Trophoblast cell (in vitro differentiated cells and primary cell): ENCODE measurements around the gene ABCC4.

ENCODE experiments used
- DNase-seq, 2 donors: peaks; one replicate each; pipeline ENCODE4 v3.0.0-alpha.2; 2016
- H2AFZ ChIP-seq: 2 replicates; pipeline ENCODE4 v1.6.1; 2013; ENCODE audit warnings: low read length, moderate library complexity, mild to moderate bottlenecking; ENCODE audit not compliant: insufficient read depth, poor library complexity
- H2AK5ac ChIP-seq: 2 replicates; pipeline ENCODE4 v1.6.1; 2013; ENCODE audit warnings: mild to moderate bottlenecking, low read length
- H2BK120ac ChIP-seq: 2 replicates; pipeline ENCODE4 v1.6.1; 2013; ENCODE audit warnings: low read length, mild to moderate bottlenecking, moderate library complexity; ENCODE audit not compliant: insufficient read depth, poor library complexity
- H2BK12ac ChIP-seq: 2 replicates; pipeline ENCODE4 v1.6.1; 2013; ENCODE audit warnings: mild to moderate bottlenecking, low read length, moderate library complexity
- H2BK5ac ChIP-seq: 2 replicates; pipeline ENCODE4 v1.6.1; 2013; ENCODE audit warnings: low read length, low read depth, moderate library complexity, mild to moderate bottlenecking; ENCODE audit not compliant: poor library complexity
- H3K14ac ChIP-seq: 2 replicates; pipeline ENCODE4 v1.6.1; 2013; ENCODE audit warnings: mild to moderate bottlenecking, low read length
- H3K18ac ChIP-seq: 2 replicates; pipeline ENCODE4 v1.6.1; 2013; ENCODE audit warnings: mild to moderate bottlenecking, low read length
- H3K23ac ChIP-seq: 2 replicates; pipeline ENCODE4 v1.6.1; 2013; ENCODE audit warnings: low read length
- H3K27ac ChIP-seq: 2 replicates; pipeline ENCODE4 v1.5.1; 2013; ENCODE audit warnings: low read depth, mild to moderate bottlenecking, inconsistent platforms, low read length, moderate library complexity
- H3K27me3 ChIP-seq: 2 replicates; pipeline ENCODE4 v1.6.1; 2013; ENCODE audit warnings: inconsistent platforms, mild to moderate bottlenecking, low read length, moderate library complexity; ENCODE audit not compliant: insufficient read depth
- H3K36me3 ChIP-seq, 2 experiments: 1 replicate in 1 of 2; 2 replicates in 1 of 2; pipeline ENCODE4 v1.6.1; 2013; ENCODE audit warnings: low read length in 2 of 2, mild to moderate bottlenecking in 2 of 2, moderate library complexity in 1 of 2; ENCODE audit not compliant: insufficient read depth in 2 of 2, control insufficient read depth in 1 of 2
- H3K4ac ChIP-seq: 2 replicates; pipeline ENCODE4 v1.6.1; 2013; ENCODE audit warnings: low read depth, mild to moderate bottlenecking, low read length, moderate library complexity
- H3K4me1 ChIP-seq, 2 experiments: 1 replicate in 1 of 2; 2 replicates in 1 of 2; pipeline ENCODE4 v1.6.1; 2013; ENCODE audit warnings: low read length in 2 of 2, mild to moderate bottlenecking in 2 of 2, moderate library complexity in 1 of 2; ENCODE audit not compliant: insufficient read depth in 2 of 2, control insufficient read depth in 1 of 2
- H3K4me2 ChIP-seq: 2 replicates; pipeline ENCODE4 v1.6.1; 2013; ENCODE audit warnings: inconsistent platforms, mild to moderate bottlenecking, low read length, moderate library complexity
- H3K4me3 ChIP-seq: 2 replicates; pipeline ENCODE4 v1.5.1; 2013; ENCODE audit warnings: mild to moderate bottlenecking, low read depth, low read length, inconsistent platforms
- H3K79me1 ChIP-seq: one replicate; pipeline ENCODE4 v1.6.1; 2013; ENCODE audit warnings: low read length
- H3K79me2 ChIP-seq: 2 replicates; pipeline ENCODE4 v1.6.1; 2013; ENCODE audit warnings: low read length, mild to moderate bottlenecking; ENCODE audit not compliant: control insufficient read depth, insufficient read depth, poor library complexity
- H3K9ac ChIP-seq: 2 replicates; pipeline ENCODE4 v1.6.1; 2013; ENCODE audit warnings: mild to moderate bottlenecking, low read length
- H3K9me3 ChIP-seq: 2 replicates; pipeline ENCODE4 v1.6.1; 2013; ENCODE audit warnings: low read depth, mild to moderate bottlenecking, control low read depth, inconsistent platforms, low read length; ENCODE audit not compliant: insufficient read depth
- H4K12ac ChIP-seq: 2 replicates; pipeline ENCODE4 v1.6.1; 2013; ENCODE audit warnings: low read depth, mild to moderate bottlenecking, low read length, moderate library complexity
- H4K8ac ChIP-seq: 2 replicates; pipeline ENCODE4 v1.6.1; 2013; ENCODE audit warnings: low read depth, mild to moderate bottlenecking, low read length, moderate library complexity
- H4K91ac ChIP-seq: one replicate; pipeline ENCODE4 v1.6.1; 2013; ENCODE audit warnings: low read depth, mild to moderate bottlenecking, low read length, moderate library complexity
- WGBS: extraction: QIAGEN DNeasy Blood & Tissue Kit; methylation state at CpG from one replicate; pipeline ENCODE4 v1.1.7; 2013; ENCODE audit warnings: missing lambda C conversion rate; ENCODE audit not compliant: insufficient read length, insufficient coverage; ENCODE audit errors: extremely low coverage; 5-methylcytosine and 5-hydroxymethylcytosine counted together

The ABCC4 gene

DNA sequence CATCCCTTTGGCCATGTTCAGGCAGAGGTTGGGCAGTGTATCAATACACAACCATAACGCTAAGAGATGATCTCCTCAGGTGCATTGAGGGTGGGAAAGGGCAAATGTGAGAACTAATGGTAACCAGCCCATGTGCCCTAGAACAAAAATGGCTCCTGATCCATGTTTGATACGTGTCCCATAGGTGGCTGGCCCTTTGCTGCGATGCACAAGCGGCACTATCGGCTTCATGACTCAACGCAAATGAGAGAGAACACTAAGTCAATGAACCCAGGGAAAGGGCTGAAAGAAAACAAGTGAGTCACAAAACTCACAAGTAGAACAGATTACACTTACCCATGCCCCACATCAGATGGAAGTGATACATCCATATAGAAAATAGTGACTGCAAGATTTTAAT, 201.7 kb downstream of the ABCC4 start:
- Histone ChIP-seq H3K4ac (no peak overlapping the region), H4K12ac (no peak overlapping the region), H3K23ac (no peak overlapping the region), H2AK5ac (no peak overlapping the region), H2BK12ac (no peak overlapping the region), H4K91ac (no peak overlapping the region), H3K4me2 (no peak overlapping the region), H2BK5ac (no peak overlapping the region), H3K9ac (peak overlapping the region; percentile 12), H3K27ac (no peak overlapping the region), H3K14ac (no peak overlapping the region), H3K9me3 (no peaks in the 10 kb centered on the region), H4K8ac (no peak overlapping the region), H3K27me3 (no peaks in the 10 kb centered on the region), H3K79me1 (no peaks in the 10 kb centered on the region), H2AFZ (no peak overlapping the region), H3K36me3 (no peaks in the 10 kb centered on the region), H2BK120ac (no peak overlapping the region), H3K18ac (no peak overlapping the region), H3K79me2 (no peaks in the 10 kb centered on the region), H3K4me3 (no peak overlapping the region), H3K4me1 (no peaks in the 10 kb centered on the region)
- no CpG with 5 or more reads among the region's 6 CpGs for WGBS
- no peak for DNase-seq

DNA sequence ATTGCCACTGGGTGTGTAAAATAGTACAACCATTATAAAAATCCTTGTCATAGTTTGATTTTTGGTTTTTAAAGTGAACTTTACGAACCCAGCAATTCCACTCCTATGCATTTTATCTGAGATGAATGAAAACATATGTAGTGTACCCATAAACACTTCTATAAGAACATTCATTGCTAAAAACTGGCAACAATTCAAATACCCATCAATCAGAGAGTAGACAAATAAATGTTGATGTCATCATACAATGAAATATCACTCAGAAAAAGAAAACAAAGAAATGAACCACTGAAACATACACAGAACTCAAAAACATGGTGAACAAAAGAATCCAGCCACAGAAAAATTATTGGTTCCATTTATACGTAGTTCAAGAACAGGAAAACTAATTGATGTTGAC, 202.3 kb downstream of the ABCC4 start:
- H3K23ac ChIP-seq = no peak overlapping the region
- H3K79me1 ChIP-seq = no peaks in the 10 kb centered on the region
- no peak overlapping the region for H3K4me2 ChIP-seq
- no peaks in the 10 kb centered on the region for H3K79me2 ChIP-seq
- no CpG with 5 or more reads among the region's 2 CpGs for WGBS
- no peak overlapping the region for H3K27ac ChIP-seq
- no peak overlapping the region for H2AFZ ChIP-seq
- no peaks in the 10 kb centered on the region for H3K4me1 ChIP-seq
- no peaks in the 10 kb centered on the region for H3K27me3 ChIP-seq
- H3K36me3 ChIP-seq = no peaks in the 10 kb centered on the region
- no peak overlapping the region for H3K4me3 ChIP-seq
- no peak overlapping the region for H3K18ac ChIP-seq
- no peak overlapping the region for H2BK12ac ChIP-seq
- no peaks in the 10 kb centered on the region for H3K9me3 ChIP-seq
- H3K9ac ChIP-seq = no peak overlapping the region
- no peak overlapping the region for H4K91ac ChIP-seq
- H4K8ac ChIP-seq = no peak overlapping the region
- no peak overlapping the region for H3K4ac ChIP-seq
- no peak overlapping the region for H4K12ac ChIP-seq
- no peak for DNase-seq
- H3K14ac ChIP-seq = no peak overlapping the region
- no peak overlapping the region for H2BK5ac ChIP-seq
- no peak overlapping the region for H2AK5ac ChIP-seq
- H2BK120ac ChIP-seq = no peak overlapping the region

DNA sequence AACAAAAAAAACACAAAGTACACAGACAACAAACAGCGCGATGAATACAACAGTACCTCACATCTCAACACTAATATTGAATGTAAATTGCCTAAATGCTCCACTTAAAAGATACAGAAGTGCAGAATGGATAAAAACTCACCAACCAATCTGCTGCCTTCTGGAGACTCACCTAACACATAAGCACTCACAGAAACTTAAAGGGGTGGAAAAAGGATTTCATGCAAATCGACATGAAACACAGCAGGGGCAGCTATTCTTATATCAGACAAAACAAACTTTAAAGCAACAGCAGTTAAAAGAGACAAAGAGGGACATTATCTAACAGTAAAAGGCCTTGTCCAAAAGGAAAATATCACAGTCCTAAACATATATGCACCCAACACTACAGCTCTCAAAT, 209.5 kb downstream of the ABCC4 start:
- Histone ChIP-seq H4K12ac (no peak overlapping the region), H3K9me3 (no peaks in the 10 kb centered on the region), H3K4me1 (no peaks in the 10 kb centered on the region), H3K4ac (no peak overlapping the region), H3K4me3 (no peak overlapping the region), H2BK5ac (no peak overlapping the region), H2AK5ac (no peak overlapping the region), H3K27me3 (no peaks in the 10 kb centered on the region), H3K79me2 (no peaks in the 10 kb centered on the region), H3K23ac (no peak overlapping the region), H3K14ac (no peak overlapping the region), H3K9ac (no peak overlapping the region), H4K91ac (no peak overlapping the region), H2BK120ac (no peak overlapping the region), H4K8ac (no peak overlapping the region), H3K27ac (no peak overlapping the region), H2BK12ac (no peak overlapping the region), H3K36me3 (no peaks in the 10 kb centered on the region), H2AFZ (no peak overlapping the region), H3K4me2 (no peak overlapping the region), H3K79me1 (no peaks in the 10 kb centered on the region), H3K18ac (no peak overlapping the region)
- no CpG with 5 or more reads among the region's 3 CpGs for WGBS
- no peak for DNase-seq

DNA sequence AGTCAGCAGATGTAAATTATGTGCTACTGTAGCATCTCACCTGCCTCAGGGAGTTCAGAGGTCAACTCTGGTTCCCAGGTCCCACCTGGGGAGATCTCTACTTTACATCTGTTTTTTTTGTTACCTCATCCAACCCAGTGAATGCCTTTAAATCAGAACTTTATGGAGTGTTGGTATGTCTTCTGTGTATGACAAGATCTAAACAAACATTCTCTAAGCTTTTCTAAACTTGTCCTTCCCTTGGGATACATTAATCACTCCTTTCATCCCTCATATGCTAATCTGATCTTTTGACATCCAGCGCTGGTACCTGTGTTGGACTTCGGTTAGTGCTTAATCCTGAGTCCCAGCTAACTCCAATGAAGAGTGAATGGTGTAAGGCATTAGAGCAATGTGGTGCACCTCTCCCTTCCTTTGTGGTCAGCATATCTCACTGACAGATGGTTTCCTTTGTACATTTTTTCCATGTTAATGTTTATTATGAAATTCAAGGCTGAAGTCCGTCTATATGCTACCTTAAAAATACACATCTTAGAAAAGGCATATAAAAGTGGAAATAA, 213.4 kb downstream of the ABCC4 start:
- no peak overlapping the region for H3K4ac ChIP-seq
- no peak overlapping the region for H4K12ac ChIP-seq
- peak in 1 of 2 donors; percentile 9 for DNase-seq
- no peaks in the 10 kb centered on the region for H3K4me1 ChIP-seq
- no peak overlapping the region for H3K4me2 ChIP-seq
- H2BK12ac ChIP-seq = no peak overlapping the region
- no peak overlapping the region for H3K27ac ChIP-seq
- H2BK5ac ChIP-seq = no peak overlapping the region
- no peak overlapping the region for H4K91ac ChIP-seq
- H3K14ac ChIP-seq = no peak overlapping the region
- no peaks in the 10 kb centered on the region for H3K79me2 ChIP-seq
- no peaks in the 10 kb centered on the region for H3K27me3 ChIP-seq
- H3K9me3 ChIP-seq = no peaks in the 10 kb centered on the region
- H2AK5ac ChIP-seq = no peak overlapping the region
- H3K18ac ChIP-seq = no peak overlapping the region
- no peak overlapping the region for H3K9ac ChIP-seq
- H3K36me3 ChIP-seq = no peaks in the 10 kb centered on the region
- no peaks in the 10 kb centered on the region for H3K79me1 ChIP-seq
- no peak overlapping the region for H3K23ac ChIP-seq
- no peak overlapping the region for H2AFZ ChIP-seq
- WGBS = no CpG with 5 or more reads among the region's 3 CpGs
- H4K8ac ChIP-seq = no peak overlapping the region
- H2BK120ac ChIP-seq = no peak overlapping the region
- H3K4me3 ChIP-seq = no peak overlapping the region
